Breast epithelium (tissue), 3 donors: ENCODE results near the gene MAP1LC3B2.

Experiments
- POLR2A ChIP-seq: fragments of 450-650 bp; IDR thresholded peaks from one replicate; pipeline ENCODE4 v1.6.1; 2016; ENCODE audit warnings: antibody characterized with exemption, mild to moderate bottlenecking, moderate library complexity
- TF ChIP-seq, protein P1 (sequence below), 3 donors: fragments of 450-650 bp; IDR thresholded peaks; one replicate each; pipeline ENCODE4 v1.5.1; 2016 to 2017; ENCODE audit warnings: antibody characterized with exemption in 3 of 3, mild to moderate bottlenecking in 3 of 3, moderate library complexity in 3 of 3

DNA sequence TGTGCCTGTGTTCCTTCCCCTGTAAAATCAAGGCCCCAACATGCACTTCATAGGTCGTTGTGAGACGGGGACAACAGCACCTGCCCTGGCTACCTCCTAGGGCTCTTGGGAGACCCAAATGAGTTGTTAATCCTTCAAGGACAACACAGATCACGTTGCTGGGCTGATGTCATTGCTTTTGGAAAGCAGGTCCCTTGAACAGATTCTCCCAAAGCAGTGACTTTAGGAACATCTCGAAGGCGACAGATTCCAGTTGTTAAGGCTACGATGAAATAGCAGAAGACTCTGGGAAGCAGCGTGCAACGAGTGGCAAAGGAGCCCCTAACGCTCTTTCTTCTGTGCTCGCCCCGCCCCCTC is 26.2 kb upstream of the MAP1LC3B2 start:
- TF ChIP-seq, protein P1, sequence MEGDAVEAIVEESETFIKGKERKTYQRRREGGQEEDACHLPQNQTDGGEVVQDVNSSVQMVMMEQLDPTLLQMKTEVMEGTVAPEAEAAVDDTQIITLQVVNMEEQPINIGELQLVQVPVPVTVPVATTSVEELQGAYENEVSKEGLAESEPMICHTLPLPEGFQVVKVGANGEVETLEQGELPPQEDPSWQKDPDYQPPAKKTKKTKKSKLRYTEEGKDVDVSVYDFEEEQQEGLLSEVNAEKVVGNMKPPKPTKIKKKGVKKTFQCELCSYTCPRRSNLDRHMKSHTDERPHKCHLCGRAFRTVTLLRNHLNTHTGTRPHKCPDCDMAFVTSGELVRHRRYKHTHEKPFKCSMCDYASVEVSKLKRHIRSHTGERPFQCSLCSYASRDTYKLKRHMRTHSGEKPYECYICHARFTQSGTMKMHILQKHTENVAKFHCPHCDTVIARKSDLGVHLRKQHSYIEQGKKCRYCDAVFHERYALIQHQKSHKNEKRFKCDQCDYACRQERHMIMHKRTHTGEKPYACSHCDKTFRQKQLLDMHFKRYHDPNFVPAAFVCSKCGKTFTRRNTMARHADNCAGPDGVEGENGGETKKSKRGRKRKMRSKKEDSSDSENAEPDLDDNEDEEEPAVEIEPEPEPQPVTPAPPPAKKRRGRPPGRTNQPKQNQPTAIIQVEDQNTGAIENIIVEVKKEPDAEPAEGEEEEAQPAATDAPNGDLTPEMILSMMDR (IDR thresholded peaks at IDR 0.05), result no peak
- TF ChIP-seq POLR2A, result no peak
